IMR-90 (cell line): ENCODE measurements around the gene FARP1. TPM values are rescaled to one million over a fixed set of nuclear protein-coding genes. Genes with fewer than 3 reads are reported as not detected.

Experiments
- ATAC-seq: fragments of 200-7000 bp; cut with Tn5 transposase; 2 replicates; pipeline ENCODE4 v1.9.1; 2020; ENCODE audit warnings: low read depth, mild to moderate bottlenecking, moderate library complexity
- BruUV-seq: library from RNA; stranded (reverse); fragments of 400-500 nt; replicated peaks from 2 replicates; lab custom pipeline; 2021; lab: Mats Ljungman, UMichigan
- CTCF ChIA-PET: fragments of 300-600 bp; formaldehyde crosslinking; extraction: SDS; loops from one replicate; lab custom pipeline; 2021; ENCODE audit warnings: antibody characterized with exemption; lab: Yijun Ruan, JAX
- POLR2A ChIA-PET: fragments of 300-600 bp; sonication (Branson Sonifier 250); formaldehyde crosslinking; loops from one replicate; lab custom pipeline; 2022; ENCODE audit warnings: antibody characterized with exemption; ENCODE audit not compliant: unreplicated experiment; lab: Charles Lee
- DNase-seq: peaks from one replicate; pipeline ENCODE4 v3.0.0; 2013
- H2AFZ ChIP-seq: replicated peaks from 2 replicates; pipeline ENCODE3; 2013; ENCODE audit warnings: low read length, mild to moderate bottlenecking; ENCODE audit not compliant: poor library complexity
- H2AK5ac ChIP-seq: 2 replicates; pipeline ENCODE4 v1.6.1; 2013; ENCODE audit warnings: low read depth, low read length, inconsistent platforms
- H2AK9ac ChIP-seq: replicated peaks from 2 replicates; pipeline ENCODE3; 2013; ENCODE audit warnings: mild to moderate bottlenecking, low read depth, low read length, moderate library complexity; ENCODE audit not compliant: poor library complexity
- H2BK120ac ChIP-seq: 2 replicates; pipeline ENCODE4 v1.6.1; 2013; ENCODE audit warnings: low read depth, low read length, inconsistent platforms
- H2BK15ac ChIP-seq: 3 replicates; pipeline ENCODE4 v1.6.1; 2013; ENCODE audit warnings: low read depth, low read length, inconsistent platforms
- H2BK20ac ChIP-seq: 2 replicates; pipeline ENCODE4 v1.6.1; 2013; ENCODE audit warnings: low read depth, mild to moderate bottlenecking, inconsistent platforms, low read length, moderate library complexity
- H2BK5ac ChIP-seq: 2 replicates; pipeline ENCODE4 v1.6.1; 2013; ENCODE audit warnings: mild to moderate bottlenecking, low read depth, low read length, inconsistent platforms; ENCODE audit not compliant: poor library complexity, severe bottlenecking
- H3K14ac ChIP-seq: replicated peaks from 2 replicates; pipeline ENCODE4 v1.6.1; 2013; ENCODE audit warnings: low read depth, low read length, inconsistent platforms
- H3K18ac ChIP-seq: 2 replicates; pipeline ENCODE4 v1.6.1; 2013; ENCODE audit warnings: low read depth, low read length, control low read depth
- H3K23ac ChIP-seq: 2 replicates; pipeline ENCODE4 v1.6.1; 2013; ENCODE audit warnings: low read depth, low read length, inconsistent platforms
- H3K27ac ChIP-seq: 2 replicates; pipeline ENCODE4 v1.5.1; 2013; ENCODE audit warnings: mild to moderate bottlenecking, control low read depth, low read length; ENCODE audit not compliant: insufficient read depth
- H3K27me3 ChIP-seq: 2 replicates; pipeline ENCODE4 v1.6.1; 2013; ENCODE audit warnings: low read length; ENCODE audit not compliant: control insufficient read depth, insufficient read depth
- H3K36me3 ChIP-seq: 2 replicates; pipeline ENCODE4 v1.6.1; 2013; ENCODE audit warnings: low read length, mixed read lengths; ENCODE audit not compliant: control insufficient read depth, insufficient read depth
- H3K4ac ChIP-seq: 2 replicates; pipeline ENCODE4 v1.6.1; 2013; ENCODE audit warnings: low read depth, low read length, inconsistent platforms
- H3K4me1 ChIP-seq: 2 replicates; pipeline ENCODE4 v1.6.1; 2013; ENCODE audit warnings: low read length, mixed read lengths; ENCODE audit not compliant: control insufficient read depth, insufficient read depth
- H3K4me2 ChIP-seq: 2 replicates; pipeline ENCODE4 v1.6.1; 2013; ENCODE audit warnings: low read depth, mild to moderate bottlenecking, control low read depth, low read length, moderate library complexity
- H3K4me3 ChIP-seq: 2 replicates; pipeline ENCODE4 v1.5.1; 2013; ENCODE audit warnings: low read depth, mild to moderate bottlenecking, control low read depth, low read length, moderate library complexity; ENCODE audit not compliant: insufficient read depth
- H3K56ac ChIP-seq: 2 replicates; pipeline ENCODE4 v1.6.1; 2013; ENCODE audit warnings: low read length, inconsistent platforms; ENCODE audit not compliant: insufficient read depth; ENCODE audit errors: extremely low read depth
- H3K79me1 ChIP-seq, 2 experiments: 2 replicates each; pipeline ENCODE4 v1.6.1; 2013; ENCODE audit warnings: low read length in 2 of 2, inconsistent platforms in 1 of 2, low read depth in 1 of 2
- H3K9ac ChIP-seq: 2 replicates; pipeline ENCODE4 v1.6.1; 2013; ENCODE audit warnings: low read depth, low read length, control low read depth
- H3K9me1 ChIP-seq: 2 replicates; pipeline ENCODE4 v1.6.1; 2013; ENCODE audit warnings: low read length, inconsistent platforms; ENCODE audit not compliant: insufficient read depth
- H3K9me3 ChIP-seq: 2 replicates; pipeline ENCODE4 v1.6.1; 2013; ENCODE audit warnings: low read length; ENCODE audit not compliant: control insufficient read depth, insufficient read depth
- H4K20me1 ChIP-seq: 2 replicates; pipeline ENCODE4 v1.6.1; 2013; ENCODE audit warnings: low read length, inconsistent platforms; ENCODE audit not compliant: insufficient read depth
- H4K5ac ChIP-seq: 2 replicates; pipeline ENCODE4 v1.6.1; 2013; ENCODE audit warnings: mild to moderate bottlenecking, low read depth, low read length, control low read depth
- H4K8ac ChIP-seq, 2 experiments: 2 replicates each; pipeline ENCODE4 v1.6.1; 2013; ENCODE audit warnings: low read depth in 2 of 2, low read length in 2 of 2, control low read depth in 1 of 2, inconsistent platforms in 1 of 2
- H4K91ac ChIP-seq: 2 replicates; pipeline ENCODE4 v1.6.1; 2013; ENCODE audit warnings: low read depth, low read length, inconsistent platforms; ENCODE audit not compliant: insufficient read depth
- MAFK ChIP-seq: IDR thresholded peaks from 2 replicates; pipeline ENCODE4 v1.6.1; 2012; ENCODE audit warnings: low read depth, low read length, improper control_type of control experiment
- MAZ ChIP-seq: IDR thresholded peaks from 2 replicates; pipeline ENCODE4 v1.6.1; 2012; ENCODE audit warnings: low read depth, mild to moderate bottlenecking, low read length, improper control_type of control experiment, moderate library complexity, borderline replicate concordance
- SMC3 ChIP-seq: fragments of 150-350 bp; IDR thresholded peaks from 2 replicates; pipeline ENCODE4 v1.6.1; 2016; ENCODE audit warnings: low read depth, mild to moderate bottlenecking, antibody characterized with exemption, low read length, moderate library complexity
- USF2 ChIP-seq: fragments of 150-350 bp; IDR thresholded peaks from 2 replicates; pipeline ENCODE4 v1.6.1; 2017; ENCODE audit warnings: mild to moderate bottlenecking, antibody characterized with exemption, low read length, low read depth
- WGBS, 2 experiments: methylation state at CpG; one replicate each; pipeline versions ENCODE4 v1.1.5 to v1.1.7; 2013; ENCODE audit warnings: missing lambda C conversion rate in 2 of 2; ENCODE audit not compliant: insufficient read length in 1 of 2; ENCODE audit errors: extremely low coverage in 2 of 2; 5-methylcytosine and 5-hydroxymethylcytosine counted together
- dilution Hi-C: fragments of 300-500 bp; cut with HindIII; formaldehyde crosslinking; loops from one replicate; pipeline ENCODE4 v1.14.3; 2018; ENCODE audit warnings: low sequenced_read_pairs; ENCODE audit not compliant: unreplicated experiment
- in situ Hi-C: fragments of 300-500 bp; cut with MboI; formaldehyde crosslinking; loops from 3 replicates; pipeline ENCODE4 v1.14.3; 2019; ENCODE audit warnings: low sequenced_read_pairs, inconsistent platforms, mixed read lengths
- intact Hi-C: fragments of 100-400 bp; cut with micrococcal nuclease; formaldehyde crosslinking; loops from 2 replicates; pipeline ENCODE4 v1.10.0; 2022
- polyA plus RNA-seq, 3 experiments: library from polyadenylated mRNA; depleted of rRNA; stranded (reverse); fragments of >200 nt; gene quantifications; 2 replicates each; pipeline ENCODE4 v1.2.3, GENCODE V29; 2012; ENCODE audit warnings: low replicate concordance in 1 of 3
- total RNA-seq: library from RNA; depleted of rRNA; stranded (reverse); fragments of >200 nt; gene quantifications from 2 replicates; pipeline ENCODE4 v1.2.3, GENCODE V29; 2012

FARP1 gene
- total and polyA plus RNA-seq, 2 of the 4 experiments (the other 2 are of a cell fraction), result 39.6 to 57.0 TPM

GRCh38 chr13:98470920-98471319 lies 328.0 kb downstream of the FARP1 start (continued):
- TF ChIP-seq SMC3, result no peak
- TF ChIP-seq USF2, result no peak
- TF ChIP-seq MAZ, result no peak

GRCh38 chr13:98471934-98472333 lies 329.0 kb downstream of the FARP1 start:
- no peak overlapping the region for H3K23ac ChIP-seq
- H2BK15ac ChIP-seq, result no peak overlapping the region
- no peak overlapping the region for H2AK9ac ChIP-seq
- H4K8ac ChIP-seq, result no peak overlapping the region
- H3K18ac ChIP-seq, result no peak overlapping the region
- no peaks in the 10 kb centered on the region for H3K27me3 ChIP-seq
- H3K9me1 ChIP-seq, result peaks cover 13% of the 10 kb centered on the region
- in situ Hi-C loops (no loop called here), intact Hi-C loops (no loop called here), dilution Hi-C loops (loop anchor here (25.0 kb wide), 1 partner anchor 190 kb away; no protein-coding TSS in a partner anchor)
- H4K91ac ChIP-seq, result no peak overlapping the region
- H3K4me3 ChIP-seq, result no peak overlapping the region
- ChIA-PET POLR2A (no interaction called here), CTCF (no interaction called here)
- peaks cover 9% of the 10 kb centered on the region for H3K4me1 ChIP-seq
- TF ChIP-seq MAFK, result no peak
- no TSS peak for BruUV-seq
- no peak for DNase-seq
- peaks cover 19 to 90% of the 10 kb centered on the region in 2 experiments for H3K79me1 ChIP-seq
- H2BK120ac ChIP-seq, result no peak overlapping the region
- H4K5ac ChIP-seq, result no peak overlapping the region
- no peak overlapping the region for H3K27ac ChIP-seq
- no peak overlapping the region for H3K56ac ChIP-seq
- no peak overlapping the region for H2BK20ac ChIP-seq
- no peak overlapping the region for H2AK5ac ChIP-seq
- H2AFZ ChIP-seq, result no peak overlapping the region
- peaks cover 44% of the 10 kb centered on the region for H3K36me3 ChIP-seq
- no peak overlapping the region for H3K4ac ChIP-seq
- no peak overlapping the region for H3K4me2 ChIP-seq
- H3K14ac ChIP-seq, result no peak overlapping the region
- peaks cover 27% of the 10 kb centered on the region for H4K20me1 ChIP-seq
- no peak for ATAC-seq
- WGBS, 2 experiments, result 93% methylated on average over 6 of the region's 10 CpGs; no CpG with 5 or more reads in 1 of the 2 experiments
- H3K9ac ChIP-seq, result no peak overlapping the region
- H3K9me3 ChIP-seq, result no peaks in the 10 kb centered on the region
- no peak overlapping the region for H2BK5ac ChIP-seq
